GM21367 (cell line): ENCODE results near the gene SLC7A6.
A peak's percentile ranks its signal among the peaks of the same experiment; 100 is the strongest.

Experiments
- ATAC-seq: cut with Tn5 transposase; IDR thresholded peaks from one replicate; pipeline ENCODE4 v1.9.1; 2021; ENCODE audit not compliant: unreplicated experiment

SLC7A6 gene

GRCh38 chr16:68253721-68254120 is 10.6 kb upstream of the SLC7A6 start:
- no peak for ATAC-seq

DNA sequence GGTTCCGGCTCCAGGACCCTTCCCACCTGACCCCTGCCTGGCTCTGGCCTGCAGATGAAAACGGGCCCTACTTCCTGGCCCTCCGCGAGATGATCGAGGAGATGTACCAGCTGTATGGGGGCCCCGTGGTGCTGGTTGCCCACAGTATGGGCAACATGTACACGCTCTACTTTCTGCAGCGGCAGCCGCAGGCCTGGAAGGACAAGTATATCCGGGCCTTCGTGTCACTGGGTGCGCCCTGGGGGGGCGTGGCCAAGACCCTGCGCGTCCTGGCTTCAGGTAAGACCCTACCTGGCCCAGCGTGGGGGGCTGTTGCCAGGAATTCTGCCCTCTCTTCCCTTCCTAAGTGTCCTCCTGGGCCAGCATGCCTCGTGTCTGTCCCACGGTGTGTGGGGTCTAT is 8.6 kb upstream of the SLC7A6 start:
- ATAC-seq, result no peak

- ATAC-seq, result no peak
Observed at GRCh38 chr16:68257251-68257905, 6.9 kb upstream of the SLC7A6 start.

GRCh38 chr16:68257906-68258800 is 6.2 kb upstream of the SLC7A6 start:
- no peak for ATAC-seq

DNA sequence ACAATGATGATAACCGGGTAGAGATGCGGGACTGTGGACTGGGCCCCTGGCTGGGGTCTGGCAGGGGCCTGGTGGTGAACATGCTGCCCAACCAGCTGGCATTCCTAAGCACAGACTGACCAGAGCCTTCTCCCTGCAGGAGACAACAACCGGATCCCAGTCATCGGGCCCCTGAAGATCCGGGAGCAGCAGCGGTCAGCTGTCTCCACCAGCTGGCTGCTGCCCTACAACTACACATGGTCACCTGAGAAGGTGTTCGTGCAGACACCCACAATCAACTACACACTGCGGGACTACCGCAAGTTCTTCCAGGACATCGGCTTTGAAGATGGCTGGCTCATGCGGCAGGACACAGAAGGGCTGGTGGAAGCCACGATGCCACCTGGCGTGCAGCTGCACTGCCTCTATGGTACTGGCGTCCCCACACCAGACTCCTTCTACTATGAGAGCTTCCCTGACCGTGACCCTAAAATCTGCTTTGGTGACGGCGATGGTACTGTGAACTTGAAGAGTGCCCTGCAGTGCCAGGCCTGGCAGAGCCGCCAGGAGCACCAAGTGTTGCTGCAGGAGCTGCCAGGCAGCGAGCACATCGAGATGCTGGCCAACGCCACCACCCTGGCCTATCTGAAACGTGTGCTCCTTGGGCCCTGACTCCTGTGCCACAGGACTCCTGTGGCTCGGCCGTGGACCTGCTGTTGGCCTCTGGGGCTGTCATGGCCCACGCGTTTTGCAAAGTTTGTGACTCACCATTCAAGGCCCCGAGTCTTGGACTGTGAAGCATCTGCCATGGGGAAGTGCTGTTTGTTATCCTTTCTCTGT is 5.1 kb upstream of the SLC7A6 start:
- ATAC-seq, result no peak

- peak; percentile 8 for ATAC-seq
Observed at GRCh38 chr16:68263559-68264127, 683 bp upstream of the SLC7A6 start.

DNA sequence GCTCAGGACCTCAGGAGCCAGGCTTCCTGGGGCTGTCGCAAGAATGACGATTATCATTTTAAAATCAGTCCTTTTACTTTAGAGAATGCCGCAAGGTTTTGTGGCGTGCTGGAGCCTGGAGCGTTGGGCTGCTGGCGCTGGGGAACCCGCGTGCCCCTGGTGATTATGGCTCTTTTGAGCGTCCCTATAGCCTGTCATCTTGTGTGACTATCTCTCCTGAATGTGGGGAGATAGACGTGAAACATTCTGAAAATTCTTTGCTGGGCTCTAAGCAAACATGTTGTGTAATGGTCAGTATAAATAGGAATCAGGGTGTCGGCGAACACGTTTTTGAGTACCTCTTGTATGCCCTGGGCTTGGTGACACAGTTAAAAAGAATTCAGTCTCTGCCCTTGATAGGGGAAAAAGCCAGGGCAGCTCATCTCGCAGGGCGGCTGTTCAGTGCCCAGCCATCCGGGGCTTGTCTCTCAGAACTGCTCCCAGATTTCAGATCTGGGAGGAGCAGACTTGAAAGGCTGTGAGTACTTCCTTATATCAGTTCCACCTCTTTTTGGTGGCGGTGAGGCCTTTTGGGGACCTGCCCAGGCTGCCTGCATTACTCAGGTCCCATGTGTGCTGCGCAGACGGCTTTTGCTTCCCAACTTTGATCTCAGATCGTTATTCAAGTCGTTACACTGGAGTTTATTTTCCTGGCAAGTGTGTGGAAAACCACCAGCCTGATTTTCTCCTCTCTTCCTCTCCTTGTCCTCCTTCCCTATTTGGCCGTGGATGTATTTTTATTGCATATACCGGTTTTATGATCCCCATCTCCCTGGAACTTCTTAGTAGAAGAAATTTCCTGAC is 973 bp downstream of the SLC7A6 start:
- no peak for ATAC-seq

GRCh38 chr16:68267612-68268405 is 3.5 kb downstream of the SLC7A6 start:
- ATAC-seq, result no peak

DNA sequence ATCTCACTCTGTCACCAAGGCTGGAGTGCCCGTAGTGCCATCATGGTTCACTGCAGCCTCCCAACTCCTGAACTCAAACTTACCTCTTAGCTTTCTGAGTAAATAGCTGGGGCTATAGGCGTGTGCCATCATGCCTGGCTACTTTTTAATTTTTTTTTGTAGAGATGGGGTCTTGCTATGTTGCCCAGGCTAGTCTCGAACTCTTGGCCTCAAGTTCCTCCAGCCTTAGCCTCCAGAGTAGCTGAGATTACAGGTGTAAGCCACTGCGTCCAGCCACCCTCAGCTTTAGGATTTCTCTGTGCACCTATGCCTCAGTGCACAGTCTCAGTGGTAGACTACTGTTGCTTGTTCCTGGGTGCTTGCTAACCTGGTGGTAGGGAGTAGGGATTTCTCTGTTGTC is 5.5 kb downstream of the SLC7A6 start:
- ATAC-seq, result no peak

GRCh38 chr16:68270353-68270752 is 6.0 kb downstream of the SLC7A6 start:
- ATAC-seq, result no peak

- ATAC-seq, result no peak
Observed at GRCh38 chr16:68272507-68273209, 8.3 kb downstream of the SLC7A6 start.

DNA sequence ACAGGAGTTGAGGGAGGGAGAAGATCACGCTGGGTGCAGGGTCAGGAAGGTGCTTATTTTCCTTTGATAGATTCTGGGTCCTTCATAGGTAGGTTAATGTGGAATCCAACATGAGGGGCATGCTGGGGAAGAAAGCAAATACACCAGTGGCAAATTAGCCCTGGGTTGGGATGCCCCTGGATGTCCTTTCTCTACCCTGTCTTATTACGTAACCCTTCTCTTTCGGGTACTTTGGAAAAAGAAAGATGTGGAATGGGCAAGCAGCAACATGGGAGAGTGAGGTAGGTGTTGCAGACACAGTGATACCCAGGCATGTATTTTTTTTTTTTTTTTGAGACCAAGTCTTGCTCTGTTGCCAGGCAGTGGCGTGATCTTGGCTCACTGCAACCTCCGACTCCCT is 9.1 kb downstream of the SLC7A6 start:
- no peak for ATAC-seq

DNA sequence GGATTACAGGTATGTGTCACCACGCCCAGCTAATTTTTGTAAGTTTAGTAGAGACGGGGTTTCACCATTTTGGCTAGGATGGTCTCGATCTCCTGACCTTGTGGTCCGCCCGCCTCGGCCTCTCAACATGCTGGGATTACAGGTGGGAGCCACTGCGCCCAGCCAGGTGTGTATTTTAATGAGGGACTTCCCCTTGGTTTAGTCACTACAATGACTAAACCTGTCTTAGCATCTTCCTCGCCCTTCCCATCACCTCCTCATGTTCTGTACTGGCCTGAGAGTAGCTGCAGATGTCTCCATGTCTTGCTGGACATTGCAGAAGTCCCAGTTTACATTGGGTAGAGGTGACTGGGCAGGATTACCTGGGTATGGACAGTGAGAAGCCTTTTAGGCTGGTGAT is 9.6 kb downstream of the SLC7A6 start:
- no peak for ATAC-seq

DNA sequence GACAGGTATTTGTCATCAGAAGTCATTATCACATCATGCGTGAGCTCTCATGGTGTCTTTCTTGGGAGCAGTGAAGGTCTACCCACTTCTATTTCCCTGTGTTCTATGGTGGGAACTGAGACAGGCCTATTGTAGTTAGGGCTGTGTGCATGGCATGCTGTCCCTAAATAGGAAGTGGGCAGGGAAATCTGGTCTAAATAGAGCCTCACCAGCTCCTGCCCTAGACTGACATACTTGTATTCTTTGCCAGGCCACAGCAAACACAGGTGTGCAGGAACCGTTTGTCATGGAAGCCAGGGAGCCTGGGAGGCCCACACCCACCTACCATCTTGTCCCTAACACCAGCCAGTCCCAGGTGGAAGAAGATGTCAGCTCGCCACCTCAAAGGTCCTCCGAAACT is 10.1 kb downstream of the SLC7A6 start:
- ATAC-seq, result no peak

GRCh38 chr16:68275611-68276191 is 11.4 kb downstream of the SLC7A6 start:
- no peak for ATAC-seq

DNA sequence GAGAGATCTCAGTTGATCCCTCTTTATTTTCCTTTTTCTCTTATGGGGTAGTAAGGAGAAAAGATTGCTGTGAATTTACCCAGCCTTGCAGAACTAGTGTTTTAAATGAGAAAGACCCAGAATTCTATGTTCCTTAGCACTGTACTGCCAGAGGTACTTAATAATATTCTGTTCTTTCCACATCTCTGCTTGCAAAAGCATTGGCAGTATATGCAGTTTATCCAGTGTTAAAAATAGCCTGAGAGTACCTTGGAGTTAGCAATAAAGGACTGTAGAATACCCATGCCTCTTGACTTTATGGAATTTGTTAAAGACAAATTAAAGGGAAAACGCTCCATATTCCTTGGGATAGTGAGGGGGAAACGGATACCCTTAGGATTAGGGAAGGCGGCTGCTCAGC is 11.9 kb downstream of the SLC7A6 start:
- no peak for ATAC-seq

DNA sequence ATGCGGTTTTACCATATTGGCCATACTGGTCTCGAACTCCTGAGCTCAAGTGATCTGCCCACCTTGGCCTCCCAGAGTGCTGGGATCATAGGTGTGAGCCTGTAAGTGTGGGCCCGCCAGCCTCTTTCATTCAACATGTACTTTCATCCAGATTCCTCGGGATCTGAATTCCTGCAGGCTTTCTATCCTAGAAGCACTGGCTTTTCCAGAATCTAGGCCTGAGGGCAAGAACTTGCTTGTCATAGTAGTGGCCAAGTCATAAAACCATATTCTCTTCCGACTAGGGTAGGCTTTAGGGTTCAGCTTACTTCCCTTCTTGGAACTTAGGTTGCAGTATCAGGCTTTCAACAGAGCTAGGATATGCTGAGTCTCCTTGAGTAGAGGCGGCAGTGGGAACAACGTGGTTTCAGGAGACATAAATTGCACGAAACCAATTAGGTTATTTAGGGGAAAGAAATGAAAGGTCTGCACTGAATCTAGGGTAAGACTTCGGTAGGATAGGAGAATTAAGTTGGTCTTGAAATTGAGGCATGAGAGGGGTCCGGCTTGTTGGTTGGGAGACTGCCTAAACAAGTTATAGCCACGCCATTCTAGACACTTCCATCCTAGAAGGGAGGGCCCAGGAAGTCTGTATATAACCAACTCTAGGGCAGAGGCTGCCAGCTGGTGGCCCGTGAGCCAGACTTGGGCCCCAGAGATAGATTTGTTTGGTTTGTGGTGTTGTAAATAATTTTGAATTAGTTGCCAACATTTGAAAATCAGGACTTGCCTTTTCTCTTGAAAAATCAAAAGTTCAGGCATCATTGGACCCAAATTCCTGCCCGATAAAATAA is 15.6 kb downstream of the SLC7A6 start:
- ATAC-seq, result no peak
